ENCODE data around the gene LBX1.
"Not testable (repeated sequence)": the region's sequence is repeated elsewhere in the genome, so short reads cannot be mapped to it uniquely, and the experiment has no call there.

The LBX1 gene

DNA sequence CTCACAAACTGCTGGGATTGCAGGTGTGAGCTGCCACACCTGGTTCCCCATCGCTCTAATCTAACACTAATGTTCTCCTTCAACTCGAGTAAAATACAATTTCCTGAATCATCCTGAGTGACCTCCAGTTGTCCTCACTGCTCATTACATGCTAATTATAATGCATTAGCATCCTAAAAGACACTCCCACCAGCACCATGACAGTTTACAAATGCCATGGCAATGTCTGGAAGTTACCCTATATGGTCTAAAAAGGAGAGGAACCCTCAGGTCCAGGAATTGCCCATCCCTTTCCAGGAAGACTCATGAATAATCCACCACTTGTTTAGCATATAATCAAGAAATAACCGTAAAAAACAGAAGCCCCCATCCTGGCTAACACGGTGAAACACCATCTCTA, 26.6 kb downstream of the LBX1 start:
- DNase-seq, result not testable (repeated sequence)

DNA sequence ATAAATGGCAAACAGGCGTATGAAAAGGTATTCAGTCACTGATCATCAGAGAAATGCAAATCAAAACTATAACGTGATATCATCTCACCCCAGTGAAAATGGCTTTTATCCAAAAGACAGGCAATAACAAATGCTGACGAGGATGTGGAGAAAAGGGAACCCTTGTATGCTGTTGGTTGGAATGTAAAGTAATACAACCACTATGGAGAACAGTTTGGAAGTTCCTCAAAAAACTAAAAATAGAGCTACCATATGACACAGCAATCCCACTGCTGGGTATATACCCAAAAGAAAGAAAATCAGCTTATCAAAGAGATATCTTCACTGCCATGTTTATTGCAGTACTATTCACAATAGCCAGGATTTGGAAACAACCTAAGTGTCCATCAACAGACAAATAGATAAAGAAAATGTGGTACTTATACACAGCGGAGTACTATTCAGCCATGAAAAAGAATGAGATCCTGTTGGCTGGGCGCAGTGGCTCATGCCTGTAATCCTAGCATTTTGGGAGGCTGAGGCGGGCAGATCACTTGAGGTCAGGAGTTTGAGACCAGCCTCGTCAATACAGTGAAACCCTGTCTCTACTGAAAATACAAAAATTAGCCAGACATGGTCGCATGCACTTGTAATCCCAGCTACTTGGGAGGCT, 30.8 kb downstream of the LBX1 start:
- DNase-seq, result not testable (repeated sequence)

DNA sequence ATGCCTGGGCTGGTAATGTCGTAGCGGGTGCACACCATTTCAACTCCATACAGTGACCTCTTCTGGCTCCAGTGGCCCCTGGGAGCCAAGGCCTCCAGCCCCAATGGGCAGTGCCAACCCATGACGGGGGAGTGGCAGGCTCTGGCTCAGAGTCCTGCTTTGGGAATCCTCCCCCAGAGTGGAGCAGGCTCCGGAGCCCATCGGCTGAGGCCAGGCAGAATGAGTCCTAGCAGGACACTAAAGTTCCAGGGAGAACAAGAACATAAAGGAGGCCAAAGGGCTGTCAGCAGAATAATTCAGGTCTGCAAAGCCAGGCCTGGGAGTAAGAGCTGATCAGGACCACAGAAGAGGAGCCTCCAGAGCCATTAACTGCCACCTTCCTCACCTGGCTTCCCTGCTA, 33.3 kb downstream of the LBX1 start:
- DNase-seq, result no peak

DNA sequence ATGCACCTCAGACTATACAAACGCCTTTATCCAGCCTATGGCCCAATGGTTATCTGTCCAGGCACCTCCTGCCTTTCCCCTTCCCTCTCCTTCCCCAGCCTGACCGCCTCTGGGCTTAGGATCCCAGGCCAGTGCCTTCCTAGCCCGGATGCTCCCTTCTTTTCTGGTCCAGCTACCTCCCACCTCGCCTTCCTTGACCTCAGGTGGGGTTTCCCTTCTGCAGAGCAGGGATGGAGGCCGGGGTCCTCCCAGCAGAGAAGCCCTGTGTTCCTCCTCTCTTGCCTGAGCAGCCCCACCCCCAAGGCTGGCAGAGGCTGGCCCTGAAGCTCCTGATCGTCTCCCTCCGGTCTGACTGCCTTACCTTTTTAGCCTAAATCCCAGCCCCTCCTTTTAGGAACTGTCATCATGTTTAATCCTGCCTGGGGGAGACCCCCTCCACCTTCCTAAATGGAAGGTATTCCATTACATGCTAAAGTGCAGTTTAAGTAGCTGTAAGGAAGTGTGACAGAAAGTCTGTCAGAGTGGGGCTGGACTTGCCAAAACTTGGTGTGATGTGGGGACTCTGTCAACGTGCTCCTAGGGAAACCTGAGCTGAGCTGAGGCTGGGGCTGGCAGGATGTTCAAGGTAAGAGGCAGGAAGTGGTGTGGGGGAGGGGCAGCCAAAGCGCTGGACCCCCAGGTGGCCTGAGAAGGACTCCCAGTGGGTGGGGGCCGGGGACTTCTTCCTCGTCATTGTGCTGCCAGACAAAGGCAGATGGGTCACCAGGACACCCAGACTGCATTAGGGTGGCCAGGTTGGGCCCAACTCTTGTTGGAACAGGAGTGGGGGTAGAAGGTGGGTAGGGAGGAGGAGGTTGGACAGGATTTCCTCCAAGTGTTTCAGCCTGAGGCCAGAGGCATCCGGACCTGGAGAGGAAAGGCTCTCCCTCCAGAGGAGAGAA, 39.5 kb downstream of the LBX1 start:
- no peak for DNase-seq

DNA sequence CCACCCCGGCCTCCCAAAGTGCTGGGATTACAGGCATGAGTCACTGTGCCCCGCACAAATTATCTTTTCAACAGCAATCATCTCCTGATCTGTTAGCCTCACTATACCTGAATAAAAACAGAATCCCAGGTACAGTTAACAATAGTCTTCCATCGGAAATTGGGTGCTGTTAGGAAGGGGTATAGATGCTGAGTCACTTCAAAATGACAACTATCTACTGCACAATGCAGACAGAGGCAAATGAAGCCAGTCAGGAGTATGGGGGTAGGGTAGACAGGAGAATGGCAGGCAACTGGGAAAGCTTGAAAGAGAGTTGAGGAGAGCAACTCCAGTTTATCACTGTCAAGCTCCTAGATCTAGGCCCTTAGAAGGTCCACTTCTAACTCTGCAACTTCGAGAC, 40.3 kb downstream of the LBX1 start:
- DNase-seq, result no peak

DNA sequence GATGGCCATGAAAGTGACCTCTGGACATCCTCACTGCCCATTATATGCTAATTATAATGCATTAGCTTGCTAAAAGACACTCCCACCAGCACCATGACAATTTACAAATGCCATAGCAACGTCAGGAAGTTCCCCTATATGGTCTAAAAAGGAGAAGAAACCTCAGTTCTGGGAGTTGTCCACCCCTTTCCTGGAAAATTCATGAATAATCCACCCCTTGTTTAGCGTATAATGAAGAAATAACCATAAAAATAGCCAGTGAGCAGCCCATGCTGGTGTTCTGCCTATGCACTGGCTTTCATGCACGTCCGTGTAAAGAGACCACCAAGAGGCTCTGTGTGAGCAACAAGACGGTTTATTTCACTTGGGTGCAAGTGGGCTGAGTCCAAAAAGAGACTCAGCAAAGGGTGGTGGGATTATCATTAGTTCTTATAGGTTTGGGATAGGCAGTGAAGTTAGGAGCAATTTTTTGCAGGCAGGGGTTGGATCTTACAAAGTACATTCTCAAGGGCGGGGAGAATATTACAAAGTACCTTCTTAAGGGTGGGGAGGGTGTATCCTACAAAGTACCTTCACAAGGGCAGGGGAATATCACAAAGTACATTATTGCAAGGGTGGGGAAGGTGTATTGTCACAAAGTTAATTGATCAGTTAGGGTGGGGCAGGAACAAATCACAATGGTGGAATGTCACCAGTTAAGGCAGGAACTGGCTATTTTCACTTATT, 45.6 kb downstream of the LBX1 start:
- no peak for DNase-seq

DNA sequence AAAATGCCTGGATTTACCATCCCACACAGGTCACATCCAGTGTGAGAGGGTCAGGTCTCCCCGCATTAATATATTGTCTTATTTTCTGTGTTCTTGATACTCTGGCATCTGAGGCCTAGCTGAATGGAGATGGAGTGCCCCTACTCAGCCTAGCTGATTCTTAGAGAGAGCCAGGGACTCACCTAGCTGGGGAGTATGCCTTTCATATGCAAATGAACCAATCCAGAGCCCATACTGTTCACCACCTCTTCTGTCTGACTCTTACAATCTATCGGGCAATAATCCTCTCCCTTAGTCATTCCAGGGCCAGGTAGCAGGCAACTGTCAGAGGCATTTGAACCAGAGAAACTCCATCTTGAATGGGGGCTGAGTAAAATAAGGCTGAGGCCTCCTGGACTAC, 46.3 kb downstream of the LBX1 start:
- no peak for DNase-seq
